Activated CD4-positive, CD25-positive, alpha-beta regulatory T cell treated with anti-CD3 and anti-CD28 coated beads, Interleukin-2, amount 50 U/mL, for 16 hours (primary cell): ENCODE measurements around the gene GRK1.

ENCODE experiments used
- DNase-seq: peaks from one replicate; pipeline ENCODE4 v3.0.0-alpha.2; 2020; ENCODE audit warnings: low read depth, low spot score

Gene GRK1

DNA sequence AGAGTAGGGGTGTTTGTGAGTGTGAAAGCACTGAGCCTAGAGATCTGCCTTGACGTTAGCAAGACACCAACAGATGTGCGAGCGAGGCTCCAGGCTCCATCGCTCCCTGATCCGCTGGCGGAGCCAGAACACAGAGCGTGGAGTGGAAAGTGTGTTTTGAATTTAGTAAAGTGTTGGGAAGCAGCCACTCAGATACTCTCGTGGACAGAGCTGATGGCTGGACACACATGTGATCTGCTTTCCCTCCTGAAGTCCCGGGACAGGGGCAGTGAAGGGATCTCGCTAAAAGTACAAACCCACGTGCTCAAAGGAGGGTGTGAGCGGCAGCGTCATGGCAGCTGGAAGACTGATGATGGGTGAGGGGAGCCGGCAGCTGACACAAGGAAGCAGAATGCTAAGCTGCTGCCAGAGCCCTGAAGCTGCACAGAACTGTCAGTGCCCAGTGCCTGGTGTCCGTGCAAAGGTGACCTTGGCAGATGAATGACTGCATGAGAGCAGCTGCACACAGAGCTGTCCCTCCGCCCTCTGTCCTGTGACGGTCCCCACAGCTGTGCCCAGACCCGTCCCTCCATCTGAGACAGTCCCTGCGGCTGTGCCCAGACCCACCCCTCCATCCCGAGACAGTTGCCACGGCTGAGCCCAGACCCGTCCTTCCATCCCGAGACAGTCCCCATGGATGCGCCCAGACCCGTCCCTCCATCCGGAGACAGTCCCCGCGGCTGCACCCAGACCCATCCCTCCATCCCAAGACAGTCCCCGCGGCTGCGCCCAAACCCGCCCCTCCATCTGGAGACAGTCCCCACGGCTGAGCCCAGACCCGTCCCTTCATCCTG, 62.4 kb downstream of the GRK1 start:
- DNase-seq = no peak

GRCh38 chr13:113730258-113730691, 63.3 kb downstream of the GRK1 start:
- no peak for DNase-seq

DNA sequence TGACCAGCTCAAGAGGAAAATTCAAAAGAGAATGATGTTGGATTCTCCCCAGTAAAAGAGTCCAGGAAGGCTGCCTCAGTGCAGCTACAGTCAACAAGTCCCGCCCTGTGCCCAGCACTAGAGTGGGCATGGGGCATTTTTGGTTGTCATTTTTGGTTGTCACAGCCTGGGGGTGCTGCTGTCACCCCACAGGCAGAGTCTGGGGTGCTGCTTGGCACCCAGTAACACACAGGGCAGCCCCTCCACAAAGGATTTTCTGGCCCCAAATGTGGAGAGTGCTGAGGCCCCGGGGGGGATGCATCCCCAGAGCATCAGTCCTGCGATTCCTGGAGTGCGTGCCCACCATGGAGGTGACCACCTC, 63.8 kb downstream of the GRK1 start:
- DNase-seq = no peak

GRCh38 chr13:113731192-113732175, 64.5 kb downstream of the GRK1 start:
- DNase-seq = no peak

DNA sequence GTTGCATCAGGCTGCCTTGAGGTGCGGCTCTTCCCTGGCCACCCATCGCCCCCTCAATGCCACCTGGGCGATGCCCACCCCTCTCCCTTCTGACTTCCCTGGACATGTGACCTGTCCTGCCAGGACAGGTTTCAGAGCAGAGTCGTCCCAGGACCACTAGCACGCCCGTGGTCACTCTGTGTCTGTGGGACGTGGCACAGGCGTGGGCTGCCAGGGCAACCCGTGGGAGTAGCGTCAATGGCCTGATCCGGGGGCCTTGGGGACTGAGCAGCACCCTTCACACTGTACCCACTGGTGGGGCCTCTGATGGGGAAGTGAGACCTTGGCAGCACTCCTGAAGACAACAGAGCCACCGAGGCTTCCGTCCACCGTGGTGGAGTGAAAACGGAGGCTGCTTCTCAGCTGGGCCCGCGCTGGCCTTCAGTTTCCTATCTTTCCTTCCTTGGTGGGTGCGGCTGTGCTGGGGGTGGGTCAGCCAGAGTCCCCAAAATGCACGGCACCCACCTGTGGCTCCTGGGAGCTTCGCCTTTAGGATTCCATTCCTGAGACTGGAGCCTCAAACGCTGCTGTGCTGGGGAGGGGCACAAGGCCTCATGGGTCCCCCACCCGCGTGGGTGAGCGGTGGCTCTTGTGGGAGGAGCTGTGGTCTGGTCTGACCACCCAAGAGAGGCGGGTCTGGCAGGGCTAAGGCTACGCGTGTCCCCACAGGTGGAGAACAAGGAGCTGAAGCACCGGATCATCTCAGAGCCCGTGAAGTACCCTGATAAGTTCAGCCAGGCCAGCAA, 65.3 kb downstream of the GRK1 start:
- DNase-seq = no peak

- no peak for DNase-seq
Measured at GRCh38 chr13:113732961-113733950, 66.2 kb downstream of the GRK1 start.

DNA sequence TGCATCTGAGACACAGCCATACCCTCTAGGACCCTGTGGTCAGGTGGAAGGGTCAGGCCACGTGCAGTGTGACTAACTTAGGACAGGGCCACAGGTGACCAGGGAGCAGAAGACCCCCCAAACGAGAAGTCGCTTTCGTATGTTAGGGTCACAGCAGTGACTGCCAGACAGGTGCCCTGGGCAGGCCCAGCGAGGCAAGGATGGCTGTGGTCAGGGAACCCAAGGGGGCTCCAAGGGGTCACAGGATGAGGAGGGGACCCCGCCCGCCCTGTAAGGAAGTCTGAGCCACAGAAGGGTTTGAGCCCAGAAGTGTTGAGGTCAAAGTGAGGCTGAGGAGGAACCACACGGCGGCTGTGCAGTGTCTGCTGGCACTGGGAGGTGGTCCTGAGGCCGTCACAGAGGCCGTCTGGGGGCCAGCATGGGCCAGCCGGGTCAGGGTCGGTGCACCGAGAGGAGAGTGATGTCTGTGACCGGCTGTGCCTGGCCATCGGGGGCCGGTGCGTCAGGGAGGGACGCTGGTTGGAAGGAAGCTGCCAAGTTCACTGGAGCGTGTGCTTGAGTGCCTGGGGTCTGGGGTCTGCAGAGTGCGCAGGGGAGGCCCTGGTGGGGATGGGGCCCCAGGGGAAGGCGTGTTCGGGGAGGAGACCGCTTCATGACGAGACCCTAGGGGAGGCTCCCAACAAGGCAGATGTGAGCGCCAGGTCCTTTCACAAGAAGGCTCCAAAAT, 67.2 kb downstream of the GRK1 start:
- no peak for DNase-seq

DNA sequence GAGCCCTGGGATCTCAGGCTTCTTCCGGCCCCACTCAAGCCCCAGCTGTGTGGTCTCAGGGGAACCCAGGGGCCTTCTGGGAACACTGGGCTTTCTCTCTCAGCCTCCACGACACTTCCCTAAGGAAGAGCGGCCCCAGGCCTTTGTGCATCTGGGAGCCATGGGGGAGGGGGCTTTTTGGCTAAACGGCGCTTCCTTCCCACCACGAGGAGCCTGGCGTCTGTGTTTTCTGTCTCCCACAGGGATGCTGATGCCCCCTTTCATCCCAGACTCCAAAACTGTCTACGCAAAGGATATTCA, 67.8 kb downstream of the GRK1 start:
- no peak for DNase-seq

DNA sequence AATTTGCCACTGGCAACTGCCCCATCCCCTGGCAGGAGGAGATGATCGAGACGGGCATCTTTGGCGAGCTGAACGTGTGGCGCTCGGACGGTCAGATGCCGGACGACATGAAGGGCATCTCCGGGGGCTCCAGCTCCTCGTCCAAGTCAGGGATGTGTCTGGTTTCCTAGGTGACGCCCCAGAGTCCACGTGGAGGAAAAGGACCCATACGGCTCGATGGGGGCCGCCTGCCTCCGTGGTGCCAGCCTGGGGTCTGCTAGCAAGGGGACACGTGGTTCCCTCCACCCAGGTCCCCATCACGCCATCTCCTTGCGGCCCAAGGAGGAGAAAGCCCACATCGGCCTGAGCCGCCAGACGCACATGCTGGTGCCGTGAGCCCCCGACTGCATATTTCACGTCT, 68.2 kb downstream of the GRK1 start:
- no peak for DNase-seq

DNA sequence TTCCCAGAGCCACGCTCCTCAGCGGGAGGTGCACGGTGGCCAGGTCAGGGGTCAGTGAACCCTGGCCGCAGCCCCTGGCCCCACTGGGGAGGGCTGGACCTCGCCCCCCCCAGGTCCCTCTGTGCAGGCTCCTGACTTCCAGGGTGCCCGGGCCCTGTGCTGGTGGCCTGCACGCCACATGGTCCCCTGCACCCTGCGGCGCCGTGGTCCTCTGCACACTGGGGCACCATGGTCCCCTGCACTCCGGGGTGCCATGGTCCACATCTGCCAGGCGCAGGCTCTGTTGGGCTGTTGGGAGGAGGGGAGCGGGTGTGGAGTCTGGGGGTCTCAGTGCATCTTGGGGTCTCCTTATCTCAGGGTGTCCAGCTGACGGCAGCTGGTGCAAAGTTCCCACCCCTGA, 68.7 kb downstream of the GRK1 start:
- no peak for DNase-seq

GRCh38 chr13:113736258-113736731, 69.3 kb downstream of the GRK1 start:
- no peak for DNase-seq

- DNase-seq = no peak
Measured at GRCh38 chr13:113737803-113738202, 70.8 kb downstream of the GRK1 start.

GRCh38 chr13:113739527-113740285, 72.7 kb downstream of the GRK1 start:
- no peak for DNase-seq

DNA sequence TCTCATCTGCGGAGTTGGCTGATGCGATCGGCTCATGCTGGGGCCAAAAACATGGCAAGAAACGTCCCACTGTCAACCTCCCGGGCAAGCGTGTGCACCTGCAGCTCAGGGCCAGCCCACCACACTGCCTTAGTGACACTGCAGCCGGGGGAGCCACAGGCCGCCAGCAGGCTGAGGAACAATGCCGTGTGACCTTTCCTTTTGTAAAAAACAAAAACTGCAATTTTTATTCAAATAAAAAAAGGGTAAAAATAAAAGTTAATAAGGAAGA, 73.2 kb downstream of the GRK1 start:
- no peak for DNase-seq

DNA sequence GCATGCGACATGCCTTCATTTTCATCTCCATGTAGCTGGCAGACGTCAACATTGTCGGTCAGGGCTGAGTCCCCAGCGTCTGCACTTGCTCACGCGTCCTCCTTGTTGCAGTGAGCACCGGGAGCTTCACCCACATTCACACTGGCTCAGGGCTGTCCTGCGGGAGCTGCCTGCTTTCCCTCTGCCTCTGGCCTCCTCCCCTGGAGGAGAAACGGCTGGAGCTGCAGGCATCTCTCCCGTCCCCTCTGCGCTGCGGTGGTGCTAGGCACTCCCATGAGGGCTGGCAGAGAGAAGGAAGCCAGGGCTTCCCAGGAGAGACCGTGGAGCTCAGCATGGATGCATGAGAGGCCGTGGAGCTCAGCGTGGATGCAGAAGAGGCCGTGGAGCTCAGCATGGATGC, 73.6 kb downstream of the GRK1 start:
- no peak for DNase-seq

GRCh38 chr13:113741191-113741668, 74.2 kb downstream of the GRK1 start:
- no peak for DNase-seq

DNA sequence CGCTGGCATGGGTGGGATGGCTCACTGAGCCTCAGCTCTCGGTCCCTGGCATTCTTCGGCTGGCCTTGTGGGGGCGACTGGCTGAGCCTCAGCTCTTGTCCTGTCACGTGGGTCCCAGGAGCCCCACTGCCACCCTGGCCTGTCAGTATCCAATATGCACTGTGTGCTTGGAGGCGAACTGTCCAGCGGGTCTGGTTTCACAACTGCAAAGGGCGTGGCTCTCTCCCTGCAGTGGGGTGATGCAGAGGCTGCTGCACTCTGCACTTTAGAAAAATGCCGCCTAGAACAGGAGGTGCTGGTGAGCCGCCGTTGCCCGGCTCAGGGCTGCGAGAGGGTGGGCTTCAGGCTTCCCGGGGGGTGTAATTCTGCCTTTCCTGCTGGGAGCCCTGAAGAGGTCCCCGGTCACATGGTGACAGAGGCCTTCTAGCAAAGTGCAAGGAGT, 75.0 kb downstream of the GRK1 start:
- DNase-seq = no peak

GRCh38 chr13:113742445-113743120, 75.6 kb downstream of the GRK1 start:
- no peak for DNase-seq
